ENCODE data around the gene PCDHGC4. TPM values are rescaled to one million over a fixed set of nuclear protein-coding genes. Genes with fewer than 3 reads are reported as not detected.

The PCDHGC4 gene
- total and polyA plus RNA-seq, 2 donors (not counting 3 experiments of a cell fraction or from before 2014, with no cell fraction given) = 0.25 to 2.1 TPM

- Histone ChIP-seq H3K4me2 (ENCODE audit: insufficient read depth, low read length) (no peak overlapping the region), H3K27me3 (ENCODE audit: control insufficient read depth in 2 of 2, insufficient read depth in 2 of 2, low read length in 2 of 2) (no peaks in the 10 kb centered on the region), H3K9ac (replicated peaks; ENCODE audit: extremely low read depth, insufficient read depth, low read length) (no peak overlapping the region), H3K4me1 (ENCODE audit: control insufficient read depth, extremely low read depth, insufficient read depth, low read length) (peaks cover 30% of the 10 kb centered on the region), H3K9me3 (replicated peaks; ENCODE audit: control insufficient read depth, insufficient read depth, low read length) (no peaks in the 10 kb centered on the region), H3K36me3 (ENCODE audit: control insufficient read depth in 2 of 2, extremely low read depth in 1 of 2, insufficient read depth in 2 of 2, low read length in 2 of 2) (peaks cover 2 to 10% of the 10 kb centered on the region in 2 experiments), H3K79me2 (ENCODE audit: control insufficient read depth, insufficient read depth, low read length) (no peaks in the 10 kb centered on the region), H3K9me1 (replicated peaks; ENCODE audit: control insufficient read depth, extremely low read depth, insufficient read depth, low read length) (no peaks in the 10 kb centered on the region), H4K20me1 (replicated peaks; ENCODE audit: control insufficient read depth, extremely low read depth, insufficient read depth, low read length) (no peaks in the 10 kb centered on the region), H2AFZ (ENCODE audit: low read depth, low read length) (no peak overlapping the region), H3K4me3 (replicated peaks in 1 of 3; ENCODE audit: insufficient read depth in 1 of 3, low read depth in 1 of 3, low read length in 3 of 3) (no peak overlapping the region), H3K27ac (ENCODE audit: insufficient read depth, low read depth, low read length) (no peak overlapping the region)
- DNase-seq (ENCODE audit: low read depth, low spot score) = no peak
- dilution Hi-C loops (cut with MboI; ENCODE audit: extremely low pct_ligation_motif_present, low sequenced_read_pairs) (no loop called here), intact Hi-C loops (cut with micrococcal nuclease) (no loop called here)
- TF ChIP-seq JUN (IDR thresholded peaks at IDR 0.05; ENCODE audit: borderline replicate concordance, insufficient read depth, insufficient read length, low read depth) (no peak), GATA2 (IDR thresholded peaks at IDR 0.05; ENCODE audit: insufficient read depth, insufficient read length, low read depth, low read length) (no peak), MYC (IDR thresholded peaks at IDR 0.05; ENCODE audit: low read depth, low read length) (no peak), POLR2AphosphoS5 (IDR thresholded peaks at IDR 0.05; ENCODE audit: insufficient read depth, low read depth, low read length) (no peak), FOS (IDR thresholded peaks at IDR 0.05; ENCODE audit: borderline replicate concordance, insufficient read depth, low read length) (no peak), MAX (IDR thresholded peaks at IDR 0.05; ENCODE audit: insufficient read depth, insufficient read length) (no peak)
- TF ChIP-seq, protein P1, sequence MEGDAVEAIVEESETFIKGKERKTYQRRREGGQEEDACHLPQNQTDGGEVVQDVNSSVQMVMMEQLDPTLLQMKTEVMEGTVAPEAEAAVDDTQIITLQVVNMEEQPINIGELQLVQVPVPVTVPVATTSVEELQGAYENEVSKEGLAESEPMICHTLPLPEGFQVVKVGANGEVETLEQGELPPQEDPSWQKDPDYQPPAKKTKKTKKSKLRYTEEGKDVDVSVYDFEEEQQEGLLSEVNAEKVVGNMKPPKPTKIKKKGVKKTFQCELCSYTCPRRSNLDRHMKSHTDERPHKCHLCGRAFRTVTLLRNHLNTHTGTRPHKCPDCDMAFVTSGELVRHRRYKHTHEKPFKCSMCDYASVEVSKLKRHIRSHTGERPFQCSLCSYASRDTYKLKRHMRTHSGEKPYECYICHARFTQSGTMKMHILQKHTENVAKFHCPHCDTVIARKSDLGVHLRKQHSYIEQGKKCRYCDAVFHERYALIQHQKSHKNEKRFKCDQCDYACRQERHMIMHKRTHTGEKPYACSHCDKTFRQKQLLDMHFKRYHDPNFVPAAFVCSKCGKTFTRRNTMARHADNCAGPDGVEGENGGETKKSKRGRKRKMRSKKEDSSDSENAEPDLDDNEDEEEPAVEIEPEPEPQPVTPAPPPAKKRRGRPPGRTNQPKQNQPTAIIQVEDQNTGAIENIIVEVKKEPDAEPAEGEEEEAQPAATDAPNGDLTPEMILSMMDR (IDR thresholded peaks at IDR 0.05; ENCODE audit: extremely low read depth in 1 of 2, insufficient read depth in 1 of 2, low read depth in 1 of 2, low read length in 2 of 2) = no peak
- CTCF ChIA-PET = interaction anchor here (1.8 to 6.0 kb wide), 3 partner anchors 7 to 95 kb away, joined by 5 to 70 read pairs (median 12); partner anchors contain the start of gene PCDHGA11
- POLR2A ChIA-PET = no interaction called here
- no peak for FAIRE-seq
- BruUV-seq (replicated peaks) = no TSS peak
Measured at GRCh38 chr5:141516672-141517025, 31.8 kb downstream of the PCDHGC4 start.
